Motor neuron (in vitro differentiated cells): ENCODE data around the gene WDR72. TPM values are rescaled to one million over a fixed set of nuclear protein-coding genes. Genes with fewer than 3 reads are reported as not detected.
"Not testable (repeated sequence)": the region's sequence is repeated elsewhere in the genome, so short reads cannot be mapped to it uniquely, and the experiment has no call there.

Source experiments
- ATAC-seq, 8 experiments: fragments of 200-7000 bp; cut with Tn5 transposase; replicated peaks in 6 of 8; 2 replicates each; pipeline ENCODE4 v1.8.0; 2021; ENCODE audit warnings: mild to moderate bottlenecking in 8 of 8, moderate library complexity in 8 of 8
- H3K27ac ChIP-seq, 2 donors: fragments of 250-450 bp; sonication (Bioruptor Pico); 2 replicates each; pipeline ENCODE4 v1.9.0; 2021; ENCODE audit warnings: antibody characterized with exemption in 2 of 2, mild to moderate bottlenecking in 2 of 2, moderate library complexity in 1 of 2
- H3K4me1 ChIP-seq, 2 donors: fragments of 250-450 bp; sonication (Bioruptor Pico); replicated peaks in 1 of 2; 2 replicates each; pipeline ENCODE4 v1.6.1; 2021; ENCODE audit warnings: antibody characterized with exemption in 2 of 2, mild to moderate bottlenecking in 2 of 2, moderate library complexity in 1 of 2
- H3K4me3 ChIP-seq, 5 donors: fragments of 250-450 bp; sonication (Bioruptor Pico); 2 replicates each; pipeline ENCODE4 v1.9.0; 2021; ENCODE audit warnings: antibody characterized with exemption in 5 of 5, mild to moderate bottlenecking in 5 of 5, moderate library complexity in 4 of 5
- WGBS, 10 experiments: fragments of 450-650 bp; shearing (Covaris generic); methylation state at CpG; one replicate each; pipeline ENCODE4 v1.0.0; 2022; 5-methylcytosine and 5-hydroxymethylcytosine counted together
- in situ Hi-C, 9 experiments: fragments of 400-800 bp; cut with MboI; loops; one replicate each; pipeline ENCODE4 v1.15.0; 2021; ENCODE audit warnings: low sequenced_read_pairs in 9 of 9, low pct_unique_long_range_greater_than_20kb in 2 of 9; ENCODE audit not compliant: unreplicated experiment in 9 of 9
- total RNA-seq, 8 experiments: library from RNA; unstranded; fragments of 300-600 nt; gene quantifications; 2 replicates each; pipeline versions ENCODE4 v1.2.3 to v1.2.4, GENCODE V29; 2022

Gene WDR72
- total RNA-seq, 8 experiments from 2014 or later, result 1.4 to 13.4 (median 7.9) TPM; not detected in 3

GRCh38 chr15:53684162-53684561, 75.3 kb downstream of the WDR72 start:
- H3K4me1 ChIP-seq, ATAC-seq, in situ Hi-C loops: not testable (repeated sequence)
- peak overlapping the region in 4 of 5 donors; percentile 11 to 19 (median 16) for H3K4me3 ChIP-seq
- H3K27ac ChIP-seq, result peak overlapping the region in 1 of 2 donors; percentile 52
- 22 to 100% (median 69%) methylated on average over 1 to 13 of the region's 23 CpGs; no CpG with 5 or more reads in 3 of the 10 experiments for WGBS, 10 experiments

DNA sequence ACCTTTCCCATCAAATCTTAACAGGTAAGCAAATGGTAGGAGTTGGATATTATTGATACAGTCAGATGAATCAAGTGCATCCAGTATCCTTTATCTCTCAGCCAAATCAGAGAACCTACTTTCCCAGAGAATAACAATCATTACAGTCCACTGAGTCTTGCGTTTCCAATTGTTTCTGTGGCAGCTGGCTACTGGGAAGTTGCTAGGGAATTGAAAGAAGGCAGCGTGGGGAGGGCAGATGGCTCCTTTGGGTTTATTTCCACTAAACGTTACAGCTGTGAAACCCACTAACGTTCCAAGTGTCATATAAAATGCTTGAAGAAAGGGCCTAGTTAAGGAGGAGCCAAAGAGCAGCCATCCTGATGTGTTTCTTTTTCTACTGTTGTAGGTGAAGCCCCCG, 78.4 kb downstream of the WDR72 start:
- WGBS, 10 experiments, result 0 to 34% (median 15%) methylated on average over 2 to 5 of the region's 5 CpGs; no CpG with 5 or more reads in 1 of the 10 experiments
- peak in 3 of 8 experiments; percentile 47 to 70 (median 51) for ATAC-seq
- Histone ChIP-seq H3K27ac (peak overlapping the region in 1 of 2 donors; percentile 12), H3K4me3 (no peak overlapping the region), H3K4me1 (peaks cover 9 to 10% of the 10 kb centered on the region in 2 donors)
- in situ Hi-C loops, result no loop called here

GRCh38 chr15:53675832-53676231, 83.6 kb downstream of the WDR72 start:
- no peak for ATAC-seq
- Histone ChIP-seq H3K4me3 (no peak overlapping the region), H3K27ac (no peak overlapping the region), H3K4me1 (peaks cover 4 to 11% of the 10 kb centered on the region in 2 donors)
- in situ Hi-C loops, result no loop called here

DNA sequence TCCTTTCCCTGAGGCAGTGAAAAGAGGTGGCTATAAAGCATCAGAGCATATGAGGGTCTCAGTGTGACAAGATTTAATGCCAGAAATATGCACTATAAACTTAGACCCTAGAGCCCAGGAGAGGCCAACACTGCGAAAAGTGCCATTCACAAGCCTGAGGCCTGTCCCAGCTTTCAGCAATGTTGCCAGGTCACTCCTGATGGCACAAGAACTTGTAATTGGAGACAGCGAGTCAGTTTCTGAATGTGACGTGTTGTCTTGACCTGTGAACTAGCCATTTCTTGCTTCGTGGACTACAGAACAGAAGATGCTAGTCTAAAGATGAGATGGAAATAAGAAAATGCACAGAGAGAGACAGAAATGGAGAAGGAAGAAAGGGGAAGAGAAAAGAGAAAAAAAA, 87.9 kb downstream of the WDR72 start:
- 0 to 81% (median 57%) methylated on average over 1 to 4 of the region's 4 CpGs for WGBS, 10 experiments
- no peak overlapping the region for H3K27ac ChIP-seq
- no peak overlapping the region for H3K4me3 ChIP-seq
- peaks cover 0 to 3% of the 10 kb centered on the region in 2 donors for H3K4me1 ChIP-seq
- ATAC-seq, result no peak
- in situ Hi-C loops, result loop anchor here in 1 of 9 experiments (25.0 kb wide), 1 partner anchor 459 kb away; no protein-coding TSS in a partner anchor

DNA sequence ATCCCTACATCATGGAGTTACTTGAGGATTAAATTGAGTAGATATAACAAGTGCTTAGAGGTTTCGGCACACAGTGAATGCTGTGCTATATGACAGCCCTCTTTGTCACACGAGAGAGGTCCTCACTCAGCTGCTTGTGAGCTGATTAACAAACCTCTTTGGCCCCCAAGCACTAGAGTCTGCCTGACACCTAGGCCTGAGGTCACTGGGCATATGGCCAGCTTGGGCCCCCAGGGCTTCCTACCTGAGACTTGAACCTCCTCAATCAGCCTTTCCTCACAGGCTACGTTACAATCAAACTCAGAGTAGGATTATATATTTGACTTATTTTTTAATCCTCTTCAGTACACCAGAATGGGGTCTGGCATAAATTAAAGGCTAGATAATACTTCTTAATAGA, 88.8 kb downstream of the WDR72 start:
- no peak overlapping the region for H3K27ac ChIP-seq
- in situ Hi-C loops, result loop anchor here in 1 of 9 experiments (25.0 kb wide), 1 partner anchor 458 kb away; no protein-coding TSS in a partner anchor
- peaks cover 0 to 7% of the 10 kb centered on the region in 2 donors for H3K4me1 ChIP-seq
- H3K4me3 ChIP-seq, result no peak overlapping the region
- 25 to 100% (median 81%) methylated on average over 1 to 3 of the region's 3 CpGs; no CpG with 5 or more reads in 1 of the 10 experiments for WGBS, 10 experiments
- no peak for ATAC-seq

DNA sequence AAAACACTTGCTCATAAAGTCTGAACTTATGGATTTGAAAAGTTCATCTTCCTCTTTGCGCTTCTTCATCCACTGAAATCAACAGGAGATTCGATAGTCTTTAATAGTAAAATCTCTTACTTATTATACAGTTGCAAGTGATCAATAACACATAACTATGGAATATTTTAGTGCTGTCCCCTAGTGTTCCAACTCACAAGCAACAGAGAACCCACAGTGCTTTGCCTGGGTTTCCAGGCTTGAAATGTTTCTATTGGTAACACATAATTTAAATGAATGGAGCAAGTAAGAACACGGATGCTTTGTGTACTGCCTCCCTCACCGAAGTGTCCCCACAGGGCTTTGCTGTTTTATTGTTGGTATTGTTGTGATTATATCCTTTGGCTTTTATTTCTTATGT, 93.5 kb downstream of the WDR72 start:
- no peak overlapping the region for H3K4me3 ChIP-seq
- WGBS, 10 experiments, result 6 to 90% (median 26%) methylated on average over 1 to 4 of the region's 4 CpGs; no CpG with 5 or more reads in 1 of the 10 experiments
- ATAC-seq, result peak in 5 of 8 experiments; percentile 44 to 72 (median 53)
- in situ Hi-C loops, result loop anchor here in 1 of 9 experiments (25.0 kb wide), 1 partner anchor 454 kb away; no protein-coding TSS in a partner anchor
- no peak overlapping the region for H3K27ac ChIP-seq
- peaks cover 0 to 7% of the 10 kb centered on the region in 2 donors for H3K4me1 ChIP-seq

- no peak overlapping the region for H3K27ac ChIP-seq
- in situ Hi-C loops, result loop anchor here in 1 of 9 experiments (25.0 kb wide), 1 partner anchor 447 kb away; no protein-coding TSS in a partner anchor
- no peak overlapping the region for H3K4me3 ChIP-seq
- ATAC-seq, result peak in 6 of 8 experiments; percentile 16 to 94 (median 82)
- 0 to 7% (median 1%) methylated on average over 1 to 11 of the region's 11 CpGs for WGBS, 10 experiments
- peaks cover 10 to 26% of the 10 kb centered on the region in 2 donors for H3K4me1 ChIP-seq
Observed at GRCh38 chr15:53658827-53659555, 100.5 kb downstream of the WDR72 start.

DNA sequence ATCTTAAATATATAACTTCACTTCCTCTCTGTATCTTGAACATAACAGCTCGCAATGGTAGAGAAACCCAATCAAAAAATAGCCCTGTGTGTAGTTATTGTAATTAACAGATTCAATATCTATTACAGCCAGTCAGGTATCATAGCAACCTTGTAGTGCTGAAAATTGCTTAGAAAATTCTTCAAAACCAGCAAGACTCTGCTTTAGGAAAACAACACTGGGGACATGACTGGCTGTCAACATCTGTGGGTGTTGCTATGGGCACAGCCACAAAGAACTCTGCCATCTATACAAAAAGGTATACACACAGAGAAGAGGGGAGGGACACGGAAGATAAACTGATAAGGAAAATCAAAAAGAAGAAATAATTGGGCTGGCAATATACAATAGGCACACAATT, 101.2 kb downstream of the WDR72 start:
- Histone ChIP-seq H3K4me1 (peaks cover 10 to 26% of the 10 kb centered on the region in 2 donors), H3K27ac (no peak overlapping the region), H3K4me3 (no peak overlapping the region)
- 0 to 80% (median 20%) methylated on average over 1 to 2 of the region's 2 CpGs; no CpG with 5 or more reads in 3 of the 10 experiments for WGBS, 10 experiments
- in situ Hi-C loops, result loop anchor here in 1 of 9 experiments (25.0 kb wide), 1 partner anchor 446 kb away; no protein-coding TSS in a partner anchor
- peak in 5 of 8 experiments; percentile 23 to 65 (median 42) for ATAC-seq

GRCh38 chr15:53648934-53649333, 110.5 kb downstream of the WDR72 start:
- 0 to 100% (median 61%) methylated on average over 1 to 2 of the region's 2 CpGs; no CpG with 5 or more reads in 2 of the 10 experiments for WGBS, 10 experiments
- in situ Hi-C loops, result no loop called here
- H3K4me3 ChIP-seq, result no peak overlapping the region
- peaks cover 3 to 19% of the 10 kb centered on the region in 2 donors for H3K4me1 ChIP-seq
- H3K27ac ChIP-seq, result no peak overlapping the region
- ATAC-seq, result no peak

DNA sequence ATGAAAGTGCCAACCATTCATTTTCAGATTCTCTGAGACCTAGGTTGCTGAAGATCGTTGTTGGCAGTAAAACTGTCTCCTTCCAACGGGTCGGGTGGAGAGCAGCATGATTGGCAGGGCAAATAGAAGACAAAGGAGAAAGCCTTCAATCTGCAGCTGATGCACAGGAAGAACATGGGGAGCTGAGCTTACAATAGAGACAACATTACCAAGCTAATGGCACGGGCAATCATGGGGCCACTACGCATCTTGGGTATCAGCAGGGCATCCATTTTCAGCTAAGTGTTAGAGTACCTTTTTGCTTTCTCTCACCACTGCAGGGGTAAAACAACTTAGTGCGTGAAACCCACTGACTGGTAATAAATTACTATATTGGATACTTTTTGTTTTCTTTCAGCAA, 114.8 kb downstream of the WDR72 start:
- 0 to 58% (median 37%) methylated on average over 2 to 6 of the region's 6 CpGs; no CpG with 5 or more reads in 1 of the 10 experiments for WGBS, 10 experiments
- Histone ChIP-seq H3K4me3 (no peak overlapping the region), H3K27ac (no peak overlapping the region), H3K4me1 (peaks cover 3 to 19% of the 10 kb centered on the region in 2 donors)
- in situ Hi-C loops, result no loop called here
- no peak for ATAC-seq

- H3K4me3 ChIP-seq, result no peak overlapping the region
- 40 to 100% (median 83%) methylated on average over 1 to 2 of the region's 2 CpGs for WGBS, 10 experiments
- no peak overlapping the region for H3K27ac ChIP-seq
- in situ Hi-C loops, result no loop called here
- no peak for ATAC-seq
- peaks cover 0 to 3% of the 10 kb centered on the region in 2 donors for H3K4me1 ChIP-seq
Observed at GRCh38 chr15:53634517-53635106, 124.9 kb downstream of the WDR72 start.

DNA sequence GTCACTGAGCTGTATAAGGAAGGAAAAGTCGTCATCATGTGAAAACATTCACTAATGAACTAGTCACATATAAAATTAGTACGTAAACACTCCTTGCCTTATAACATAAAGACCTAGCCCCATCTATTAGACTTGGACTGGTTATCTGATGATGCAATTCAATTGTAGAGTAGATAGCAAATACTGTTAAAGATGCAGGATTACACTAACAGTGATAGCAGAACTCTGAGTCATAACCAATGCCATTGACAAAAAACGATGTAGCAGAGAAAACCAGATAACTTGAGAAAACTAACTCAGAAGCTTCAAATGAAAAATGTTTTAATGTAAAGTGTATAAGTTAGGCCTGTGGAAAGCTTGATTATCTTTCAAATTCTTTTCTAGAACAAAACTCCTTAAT, 132.2 kb downstream of the WDR72 start:
- H3K4me3 ChIP-seq, result no peak overlapping the region
- peak in 2 of 8 experiments; percentile 33 to 45 for ATAC-seq

More for the DNA sequence above, 132.2 kb downstream of the WDR72 start:
- no peaks in the 10 kb centered on the region for H3K4me1 ChIP-seq
- in situ Hi-C loops, result no loop called here
- H3K27ac ChIP-seq, result no peak overlapping the region
- 0 to 100% (median 20%) methylated on average over 1 to 3 of the region's 3 CpGs; no CpG with 5 or more reads in 1 of the 10 experiments for WGBS, 10 experiments
